Cardiac fibroblast (primary cell): ENCODE results near the gene SF3B1.

Source experiments
- DNase-seq, 2 donors: peaks; one replicate each; pipeline versions ENCODE4 v3.0.0 to v3.0.0-alpha.2; 2010; ENCODE audit warnings: low read depth in 2 of 2
- H3K4me3 ChIP-seq, 2 donors: replicated peaks in 1 of 2; 1 replicate in 1 of 2; 2 replicates in 1 of 2; pipeline ENCODE4 v1.5.1; 2011; ENCODE audit warnings: low read depth in 2 of 2, low read length in 2 of 2, mild to moderate bottlenecking in 2 of 2, moderate library complexity in 1 of 2
- TF ChIP-seq, protein P1 (sequence below): IDR thresholded peaks from one replicate; pipeline ENCODE4 v1.5.1; 2011; ENCODE audit warnings: low read depth, mild to moderate bottlenecking, low read length, inconsistent platforms

SF3B1 gene

DNA sequence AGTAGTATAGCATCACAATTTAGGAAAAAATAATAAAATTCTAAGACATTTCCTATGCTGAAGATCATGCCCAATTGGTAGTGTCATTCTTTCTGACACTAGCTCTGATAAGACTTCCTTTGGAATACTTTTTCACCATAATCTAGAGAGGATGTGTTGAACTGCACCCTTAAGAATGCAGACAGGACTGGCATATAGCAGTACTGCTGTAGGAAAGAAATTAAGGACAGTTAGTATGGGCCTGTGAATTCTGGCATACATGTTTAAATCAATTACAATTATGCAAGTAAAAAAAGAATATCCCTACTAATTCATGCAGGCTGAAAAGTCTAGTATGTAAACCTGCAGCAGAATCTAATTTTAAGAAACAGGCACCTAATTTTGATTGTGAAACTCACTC is 15.4 kb downstream of the SF3B1 start:
- TF ChIP-seq, protein P1, sequence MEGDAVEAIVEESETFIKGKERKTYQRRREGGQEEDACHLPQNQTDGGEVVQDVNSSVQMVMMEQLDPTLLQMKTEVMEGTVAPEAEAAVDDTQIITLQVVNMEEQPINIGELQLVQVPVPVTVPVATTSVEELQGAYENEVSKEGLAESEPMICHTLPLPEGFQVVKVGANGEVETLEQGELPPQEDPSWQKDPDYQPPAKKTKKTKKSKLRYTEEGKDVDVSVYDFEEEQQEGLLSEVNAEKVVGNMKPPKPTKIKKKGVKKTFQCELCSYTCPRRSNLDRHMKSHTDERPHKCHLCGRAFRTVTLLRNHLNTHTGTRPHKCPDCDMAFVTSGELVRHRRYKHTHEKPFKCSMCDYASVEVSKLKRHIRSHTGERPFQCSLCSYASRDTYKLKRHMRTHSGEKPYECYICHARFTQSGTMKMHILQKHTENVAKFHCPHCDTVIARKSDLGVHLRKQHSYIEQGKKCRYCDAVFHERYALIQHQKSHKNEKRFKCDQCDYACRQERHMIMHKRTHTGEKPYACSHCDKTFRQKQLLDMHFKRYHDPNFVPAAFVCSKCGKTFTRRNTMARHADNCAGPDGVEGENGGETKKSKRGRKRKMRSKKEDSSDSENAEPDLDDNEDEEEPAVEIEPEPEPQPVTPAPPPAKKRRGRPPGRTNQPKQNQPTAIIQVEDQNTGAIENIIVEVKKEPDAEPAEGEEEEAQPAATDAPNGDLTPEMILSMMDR: no peak
- no peak for DNase-seq
- no peak overlapping the region for H3K4me3 ChIP-seq

DNA sequence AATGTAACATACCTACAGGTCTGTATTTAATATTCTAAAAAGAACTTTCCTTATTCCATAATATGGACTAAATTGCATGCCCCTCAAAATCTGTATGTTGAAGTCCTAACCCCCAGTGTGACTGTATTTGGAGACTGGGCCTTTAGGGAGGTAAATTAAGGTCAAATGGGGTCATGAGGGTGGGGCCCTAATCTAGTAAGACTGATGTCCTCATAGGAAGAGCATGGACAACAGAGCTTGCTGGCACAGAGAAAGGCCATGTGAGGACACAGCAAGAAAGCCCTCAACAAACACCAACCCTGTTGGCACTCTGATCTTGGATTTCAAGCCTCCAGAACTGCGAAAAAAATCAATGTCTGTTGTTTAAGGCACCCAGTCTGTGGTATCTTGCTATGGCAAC is 18.6 kb downstream of the SF3B1 start:
- TF ChIP-seq, protein P1: no peak

DNA sequence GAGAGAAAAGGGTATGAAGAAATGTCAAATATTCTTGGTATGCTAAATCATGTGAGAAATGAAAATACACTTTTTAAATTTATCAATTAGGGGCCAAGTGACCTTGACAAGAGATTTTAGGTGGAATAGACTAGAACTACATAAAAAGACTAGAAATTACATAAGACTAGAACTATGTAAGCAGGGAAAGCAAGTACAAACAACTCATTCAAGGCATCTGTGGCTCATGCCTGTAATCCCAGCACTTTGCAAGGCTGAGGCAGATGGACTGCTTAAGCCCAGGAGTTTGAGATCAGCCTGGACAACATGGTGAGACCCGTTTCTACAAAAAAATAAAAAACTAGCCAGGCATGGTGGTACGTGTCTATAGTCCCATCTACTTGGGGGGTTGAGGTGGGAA is 20.3 kb downstream of the SF3B1 start:
- no peak for DNase-seq
- TF ChIP-seq, protein P1: no peak
- no peak overlapping the region for H3K4me3 ChIP-seq

More for the DNA sequence above, 18.6 kb downstream of the SF3B1 start:
- no peak for DNase-seq
- no peak overlapping the region for H3K4me3 ChIP-seq

DNA sequence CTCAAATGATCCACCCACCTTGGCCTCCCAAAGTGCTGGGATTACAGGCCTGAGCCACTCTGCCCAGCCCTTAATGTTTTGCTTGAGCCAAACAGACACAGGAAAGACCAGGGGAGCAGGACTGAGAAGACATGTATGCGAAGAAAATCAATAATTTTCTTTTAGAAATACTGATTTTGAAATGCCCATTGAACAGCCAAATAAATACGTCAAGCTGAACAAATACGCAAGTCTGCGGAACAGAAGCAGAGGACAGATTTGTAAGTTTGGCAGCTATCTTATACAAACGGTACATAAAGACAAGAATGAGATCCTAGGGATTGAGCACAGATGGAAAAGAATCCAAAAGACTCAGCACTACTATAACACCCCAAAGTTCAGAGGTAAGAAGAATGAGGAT is 20.8 kb downstream of the SF3B1 start:
- H3K4me3 ChIP-seq: no peak overlapping the region
- TF ChIP-seq, protein P1: no peak
- DNase-seq: no peak

- no peak for DNase-seq
- H3K4me3 ChIP-seq: no peak overlapping the region
- TF ChIP-seq, protein P1: no peak
These were observed 29.2 kb downstream of the SF3B1 start for GRCh38 chr2:197405582-197405981.

GRCh38 chr2:197399887-197400540 is 34.8 kb downstream of the SF3B1 start:
- TF ChIP-seq, protein P1: no peak
- H3K4me3 ChIP-seq: no peak overlapping the region
- peak in 1 of 2 donors; percentile 43 for DNase-seq

DNA sequence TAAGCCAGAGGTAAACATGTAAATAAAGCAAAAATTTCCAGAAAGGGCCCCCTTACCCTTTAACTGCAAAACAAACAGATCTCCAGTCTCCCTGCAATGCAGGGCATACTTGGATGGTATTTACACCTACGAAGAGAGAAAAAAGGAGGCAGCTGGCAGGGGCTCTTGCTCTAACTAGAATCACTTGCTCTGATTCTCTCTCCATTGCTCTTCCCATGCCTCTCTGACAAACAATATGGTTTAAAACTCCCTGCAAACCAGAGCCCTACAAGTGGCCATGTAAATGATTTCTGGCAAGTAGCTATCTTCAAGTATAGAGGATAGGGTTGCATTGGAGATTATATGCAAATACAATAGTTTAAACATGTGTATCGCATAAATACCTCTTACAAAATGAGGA is 35.9 kb downstream of the SF3B1 start:
- H3K4me3 ChIP-seq: no peak overlapping the region
- no peak for DNase-seq
- TF ChIP-seq, protein P1: no peak
